Muscle of back (tissue), 11 donors: ENCODE data around the gene HOXA9. TPM values are rescaled to one million over a fixed set of nuclear protein-coding genes. Genes with fewer than 3 reads are reported as not detected.

Experiments used
- DNase-seq, 3 donors: peaks; one replicate each; pipeline versions ENCODE4 v3.0.0 to v3.0.0-alpha.2; 2013
- polyA plus RNA-seq, 10 donors: library from polyadenylated mRNA; unstranded; fragments of 120-200 nt; gene quantifications; one replicate each; pipeline ENCODE4 v1.2.1, GENCODE V29; 2013; ENCODE audit not compliant: insufficient read length in 10 of 10

The HOXA9 gene
- polyA plus RNA-seq, 10 donors: 0.15 to 25.4 (median 6.0) TPM

DNA sequence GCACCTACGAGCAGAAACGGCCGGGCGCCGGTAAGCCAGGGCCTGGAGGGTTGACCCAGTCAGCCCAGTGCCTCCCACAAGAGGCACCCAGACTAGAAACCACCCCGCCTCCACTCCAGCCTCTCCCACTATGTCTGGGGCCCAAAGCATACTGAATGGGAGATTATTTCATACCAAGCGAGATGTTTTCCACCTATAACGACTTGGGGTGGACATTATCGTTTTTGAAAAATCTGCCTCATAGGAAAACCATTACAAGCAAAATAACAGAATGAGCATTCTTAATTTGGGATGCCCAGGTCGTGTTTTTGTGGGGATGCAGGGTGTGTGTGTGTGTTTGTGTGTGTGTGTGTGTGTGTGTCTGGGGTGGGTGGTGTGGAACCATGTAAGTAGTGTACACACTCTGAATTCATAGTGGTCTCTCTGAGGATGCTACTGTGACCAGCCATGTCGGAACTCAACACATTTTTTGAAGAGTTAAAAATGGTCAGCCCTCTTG, 19.4 kb downstream of the HOXA9 start:
- no peak for DNase-seq

DNA sequence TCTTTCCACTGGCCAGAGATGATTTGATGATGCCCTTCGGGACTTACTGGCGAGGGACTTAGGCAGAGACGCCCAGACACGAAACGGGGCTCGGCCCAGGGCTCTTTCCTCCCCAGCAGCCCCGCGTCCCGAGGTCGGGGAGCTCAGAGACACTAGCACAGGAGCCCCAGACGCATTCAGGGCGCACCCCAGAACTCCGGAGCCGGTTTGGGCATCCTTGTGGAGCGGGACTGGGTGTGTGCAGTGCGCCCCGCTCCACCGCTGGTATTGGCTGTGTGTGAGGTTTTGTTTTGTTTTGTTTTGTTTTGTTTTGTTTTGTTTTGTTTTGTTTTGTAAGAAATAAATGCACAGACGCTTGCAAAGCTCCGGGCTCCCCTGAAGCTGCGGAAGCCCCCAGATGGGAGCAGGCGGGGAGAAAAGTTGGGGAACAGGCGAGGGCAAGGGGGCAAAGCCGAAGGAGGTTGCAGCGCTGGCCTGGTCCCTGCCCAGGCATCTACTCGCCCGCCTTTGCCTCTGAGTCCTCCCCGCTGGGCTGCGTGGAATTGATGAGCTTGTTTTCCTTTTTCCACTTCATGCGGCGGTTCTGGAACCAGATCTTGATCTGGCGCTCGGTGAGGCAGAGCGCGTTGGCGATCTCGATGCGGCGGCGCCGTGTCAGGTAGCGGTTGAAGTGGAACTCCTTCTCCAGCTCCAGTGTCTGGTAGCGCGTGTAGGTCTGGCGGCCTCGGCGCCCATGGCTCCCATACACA, 20.0 kb downstream of the HOXA9 start:
- DNase-seq: peak in 1 of 3 donors; percentile 65

DNA sequence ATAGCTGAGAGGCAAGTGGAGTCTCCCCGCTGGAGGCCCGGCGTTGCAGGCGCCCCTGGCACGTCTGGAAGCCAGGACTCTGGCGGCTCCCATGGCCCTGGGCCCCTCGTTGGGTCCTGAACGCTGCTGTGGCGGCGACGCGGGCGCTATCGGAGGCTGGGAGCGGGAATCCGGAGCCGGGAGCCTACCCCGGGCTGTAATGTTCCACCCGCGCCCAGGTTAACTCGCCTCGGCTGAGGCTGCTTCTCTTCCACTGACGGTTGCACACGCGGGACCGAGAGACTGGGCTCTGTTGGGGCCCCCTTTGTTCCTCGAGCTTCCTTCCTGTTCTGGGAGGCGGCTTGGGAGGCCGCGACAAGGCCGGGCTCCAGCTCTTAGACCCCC, 20.6 kb downstream of the HOXA9 start:
- DNase-seq: peak in 1 of 3 donors; percentile 63

DNA sequence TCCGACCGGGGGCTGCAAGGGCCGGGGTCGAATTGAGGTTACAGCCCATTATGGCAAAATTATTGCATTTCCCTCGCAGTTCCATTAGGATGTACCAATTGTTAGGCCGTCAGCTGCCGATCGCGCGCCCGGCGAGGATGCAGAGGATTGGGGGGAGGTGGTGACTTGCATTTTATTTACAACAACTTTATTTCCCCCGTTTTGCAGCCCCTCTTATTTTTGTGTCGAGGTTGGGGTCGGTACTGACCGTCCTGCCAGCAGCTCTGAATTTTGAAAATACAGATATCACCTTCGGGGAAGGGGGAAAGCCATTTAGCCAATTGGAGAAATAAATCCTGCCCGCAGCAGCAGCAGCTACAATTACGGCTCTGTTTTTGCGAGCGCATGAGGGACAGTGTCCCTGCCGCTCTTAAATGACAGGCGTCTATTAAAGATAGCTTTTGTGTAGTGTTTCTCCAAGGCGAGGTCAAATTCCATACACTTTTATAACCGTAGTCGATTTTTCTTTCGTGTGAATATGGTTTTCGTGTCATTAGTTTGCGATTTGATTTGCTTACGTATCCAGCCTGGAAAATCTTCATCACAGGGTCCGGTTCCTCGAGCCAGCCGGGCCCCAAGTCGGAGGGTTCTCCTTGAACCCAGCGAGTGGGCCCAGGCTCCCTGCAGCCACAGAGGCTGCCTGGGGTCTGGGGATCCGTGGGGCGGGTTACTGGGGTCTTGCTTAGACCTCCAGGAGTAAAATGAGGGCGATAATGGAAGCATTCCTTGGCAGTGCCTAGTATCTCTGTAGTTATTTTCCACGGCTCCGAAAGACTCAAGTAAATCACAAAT, 21.2 kb downstream of the HOXA9 start:
- DNase-seq: peak in 1 of 3 donors; percentile 64

DNA sequence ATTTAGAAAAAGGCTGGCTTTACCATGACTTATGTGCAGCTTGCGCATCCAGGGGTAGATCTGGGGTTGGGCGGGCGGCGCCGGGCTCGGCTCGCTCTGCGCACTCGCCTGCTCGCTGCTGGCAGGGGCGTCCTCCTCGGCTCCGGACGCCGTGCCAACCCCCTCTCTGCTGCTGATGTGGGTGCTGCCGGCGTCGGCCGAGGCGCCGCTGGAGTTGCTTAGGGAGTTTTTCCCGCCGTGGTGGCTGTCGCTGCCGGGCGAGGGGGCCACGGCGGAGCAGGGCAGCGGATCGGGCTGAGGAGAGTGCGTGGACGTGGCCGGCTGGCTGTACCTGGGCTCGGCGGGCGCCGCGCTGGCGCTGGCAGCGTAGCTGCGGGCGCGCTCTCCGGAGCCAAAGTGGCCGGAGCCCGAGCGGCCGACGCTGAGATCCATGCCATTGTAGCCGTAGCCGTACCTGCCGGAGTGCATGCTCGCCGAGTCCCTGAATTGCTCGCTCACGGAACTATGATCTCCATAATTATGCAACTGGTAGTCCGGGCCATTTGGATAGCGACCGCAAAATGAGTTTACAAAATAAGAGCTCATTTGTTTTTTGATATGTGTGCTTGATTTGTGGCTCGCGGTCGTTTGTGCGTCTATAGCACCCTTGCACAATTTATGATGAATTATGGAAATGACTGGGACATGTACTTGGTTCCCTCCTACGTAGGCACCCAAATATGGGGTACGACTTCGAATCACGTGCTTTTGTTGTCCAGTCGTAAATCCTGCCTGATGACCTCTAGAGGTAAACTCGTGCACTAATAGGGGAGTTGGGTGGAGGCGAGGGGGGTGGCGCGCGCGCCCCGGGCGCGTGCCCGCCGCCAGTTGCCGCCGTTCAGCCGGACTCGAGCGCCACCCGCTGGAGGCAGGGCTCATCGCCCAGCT, 22.1 kb downstream of the HOXA9 start, which contains the start of gene HOXA5:
Gene HOXA5, minus strand, starts transcription at position 659 of the 927 bp plus-strand sequence. Its CDS starts 74 bp downstream, at position 585.
- DNase-seq: peak; percentile 88 to 89 (median 89)

DNA sequence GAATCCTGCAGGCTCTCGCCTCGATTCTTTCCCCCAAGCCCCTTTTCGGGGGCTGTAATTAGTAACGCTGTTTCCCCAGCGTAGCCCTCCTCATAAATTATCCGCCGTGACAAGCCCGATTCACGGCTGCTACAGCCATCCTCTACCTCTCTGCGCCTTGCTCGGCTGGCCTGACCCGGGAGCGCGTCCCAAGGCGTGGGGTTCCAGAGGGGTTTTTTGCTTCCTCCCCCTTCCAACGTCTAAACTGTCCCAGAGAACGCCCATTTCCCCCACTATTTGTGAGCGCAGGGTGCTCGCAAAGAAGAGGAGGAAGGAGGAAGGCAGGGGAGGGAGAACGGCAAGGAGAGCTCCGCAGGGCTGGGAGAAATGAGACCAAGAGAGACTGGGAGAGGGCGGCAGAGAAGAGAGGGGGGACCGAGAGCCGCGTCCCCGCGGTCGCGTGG, 22.7 kb downstream of the HOXA9 start:
- DNase-seq: no peak

DNA sequence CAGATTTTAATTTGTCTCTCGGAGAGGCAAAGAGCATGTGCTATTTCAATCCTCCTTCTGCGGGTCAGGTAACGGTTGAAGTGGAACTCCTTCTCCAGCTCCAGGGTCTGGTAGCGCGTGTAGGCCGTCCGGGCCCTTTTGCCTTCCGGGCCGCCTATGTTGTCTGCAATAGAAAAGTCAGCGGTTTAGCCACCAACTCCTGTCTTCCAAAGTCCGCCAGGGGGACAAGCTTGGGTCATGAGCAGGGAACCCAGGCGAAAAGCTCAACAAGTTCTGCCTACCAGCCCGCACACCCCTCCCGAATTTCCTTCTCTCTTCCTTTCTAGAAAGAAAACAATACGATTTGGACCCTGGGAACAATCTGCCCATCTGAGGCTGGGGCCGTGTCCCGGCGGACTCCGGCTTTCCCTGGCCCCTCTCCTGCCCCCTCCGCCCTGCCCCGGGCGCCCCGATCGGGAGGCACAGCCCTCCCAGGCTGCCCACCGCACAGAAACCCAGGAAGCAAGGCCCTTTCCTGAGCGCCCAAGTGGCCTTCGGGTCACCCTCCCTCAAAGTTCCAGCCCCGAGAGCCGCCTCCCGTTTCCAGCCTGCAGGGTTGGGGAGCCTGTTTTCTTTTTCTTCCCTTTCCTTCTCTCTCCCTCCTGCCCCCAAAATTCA, 23.3 kb downstream of the HOXA9 start:
- DNase-seq: peak in 1 of 3 donors; percentile 62

DNA sequence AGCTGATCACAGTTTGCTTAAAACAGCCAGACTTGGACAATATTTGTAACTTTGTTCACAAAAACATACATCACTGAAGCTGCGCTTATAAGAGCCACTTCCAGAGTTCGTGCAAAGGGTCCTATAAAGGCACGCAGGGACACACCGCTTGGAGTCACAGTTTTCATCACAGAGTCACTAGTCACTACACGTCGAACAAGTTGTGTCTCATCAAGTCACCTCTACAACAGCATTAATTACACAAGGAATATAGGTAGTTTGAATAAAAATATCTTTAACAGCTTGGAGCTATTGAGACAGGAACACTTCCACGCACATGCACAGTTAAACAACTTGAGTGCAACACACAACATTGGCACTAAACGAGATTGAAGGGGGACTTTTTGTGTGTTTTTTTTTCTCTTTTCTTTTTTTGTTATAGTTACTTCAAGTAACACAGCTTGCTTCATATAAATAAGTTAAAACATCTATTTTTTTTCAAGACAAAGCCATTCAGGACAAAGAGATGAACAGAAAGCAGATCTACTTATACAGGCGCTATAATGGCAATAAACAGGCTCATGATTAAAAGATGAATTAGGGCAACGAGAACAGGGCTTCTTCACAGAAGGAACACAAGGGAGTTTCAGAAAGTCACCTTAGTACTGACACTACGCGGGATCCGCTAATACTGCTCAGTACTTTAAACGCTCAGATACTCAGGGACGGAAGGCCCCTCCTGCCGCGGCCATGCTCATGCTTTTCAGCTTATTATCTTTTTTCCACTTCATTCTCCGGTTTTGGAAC, 24.0 kb downstream of the HOXA9 start:
- DNase-seq: peak in 1 of 3 donors; percentile 46

DNA sequence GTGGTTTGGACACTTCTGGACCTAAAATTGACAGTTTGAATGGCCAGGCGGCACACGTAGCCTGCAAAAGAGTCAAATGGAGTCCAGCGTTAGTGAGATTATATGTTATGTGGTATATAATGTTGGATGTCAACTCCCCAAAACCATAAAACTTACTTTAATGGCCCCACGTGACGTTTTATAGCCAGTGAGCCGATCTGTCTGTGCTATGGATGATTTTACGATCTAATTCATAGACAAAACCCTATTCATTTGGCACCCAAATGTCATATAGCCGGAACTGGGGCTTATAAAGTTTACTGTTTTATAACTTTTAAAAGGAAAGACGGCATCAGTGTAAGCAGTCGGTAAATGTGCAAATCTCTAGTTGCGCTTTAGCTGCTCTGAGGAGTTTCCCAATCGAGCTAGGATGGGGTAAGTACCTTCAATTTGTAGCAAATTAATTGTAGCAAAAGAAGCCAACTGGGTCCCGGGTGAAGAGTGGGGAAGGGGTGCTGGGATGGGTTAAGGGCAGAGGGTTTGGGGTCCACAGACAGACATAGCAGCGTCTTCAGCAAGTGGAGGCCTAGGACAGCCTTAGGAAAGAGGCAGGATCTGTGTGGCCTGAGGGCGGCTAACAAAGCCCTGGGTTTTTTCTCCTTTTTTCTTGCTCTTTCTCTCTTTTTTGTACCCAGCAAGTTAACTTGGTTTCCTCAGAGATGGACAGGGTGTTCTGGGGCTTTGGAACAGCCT, 25.0 kb downstream of the HOXA9 start:
- peak in 1 of 3 donors; percentile 51 for DNase-seq

DNA sequence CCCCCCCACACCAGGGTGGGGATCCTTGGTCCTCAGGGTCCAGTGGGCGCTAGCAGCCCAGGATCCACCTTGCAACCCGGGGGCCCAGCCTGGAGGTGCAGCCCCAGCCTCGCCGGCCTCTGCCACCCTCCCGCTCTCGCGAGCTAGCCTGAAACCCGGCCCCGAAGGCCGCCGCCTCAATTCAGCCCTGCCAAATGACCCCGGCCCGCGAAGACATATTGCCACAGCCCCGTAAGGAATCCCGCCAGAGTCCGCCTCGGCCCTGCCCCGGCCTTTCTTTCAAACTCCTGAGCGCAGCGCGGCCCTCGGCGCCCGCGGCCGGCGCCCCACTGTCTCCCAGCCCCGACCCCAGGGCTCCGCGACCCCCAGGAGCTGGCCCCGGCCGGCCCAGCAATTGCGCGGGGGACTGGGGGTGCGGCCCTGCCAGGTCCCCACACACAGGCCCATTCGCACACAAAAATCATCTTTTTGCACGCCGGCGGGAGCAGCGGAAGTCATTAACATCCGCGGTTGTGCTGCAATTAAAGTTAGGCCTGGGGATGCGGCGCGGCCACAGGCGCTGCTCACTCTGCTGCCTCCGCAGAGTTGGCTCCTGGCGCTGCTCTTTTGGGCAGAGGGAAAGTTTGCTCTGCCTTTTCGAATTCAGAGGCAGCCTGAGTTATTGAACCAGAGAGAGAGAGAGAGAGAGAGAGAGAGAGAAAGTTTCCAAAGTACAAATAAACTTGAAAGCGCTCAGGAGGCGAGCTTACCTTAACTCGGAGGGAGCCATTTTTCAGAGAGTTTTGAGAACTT, 25.8 kb downstream of the HOXA9 start:
- no peak for DNase-seq

DNA sequence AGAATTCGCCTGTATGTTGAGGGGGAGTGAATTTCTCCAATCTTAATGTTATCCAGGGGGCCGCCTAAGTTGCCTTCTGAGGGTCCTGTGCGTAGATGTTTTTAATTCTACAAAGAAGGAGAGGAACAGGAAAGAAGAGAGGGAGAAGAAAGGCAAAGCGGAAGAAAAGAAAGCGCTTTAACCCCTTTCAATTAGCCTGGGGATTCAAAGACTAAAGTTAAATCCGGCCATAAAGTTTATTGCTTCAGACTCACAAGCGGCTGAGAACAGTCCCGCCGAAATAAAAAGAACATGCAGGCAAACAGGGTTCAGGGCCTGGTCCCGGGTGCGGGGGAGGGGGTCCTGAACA, 26.4 kb downstream of the HOXA9 start:
- DNase-seq: no peak

DNA sequence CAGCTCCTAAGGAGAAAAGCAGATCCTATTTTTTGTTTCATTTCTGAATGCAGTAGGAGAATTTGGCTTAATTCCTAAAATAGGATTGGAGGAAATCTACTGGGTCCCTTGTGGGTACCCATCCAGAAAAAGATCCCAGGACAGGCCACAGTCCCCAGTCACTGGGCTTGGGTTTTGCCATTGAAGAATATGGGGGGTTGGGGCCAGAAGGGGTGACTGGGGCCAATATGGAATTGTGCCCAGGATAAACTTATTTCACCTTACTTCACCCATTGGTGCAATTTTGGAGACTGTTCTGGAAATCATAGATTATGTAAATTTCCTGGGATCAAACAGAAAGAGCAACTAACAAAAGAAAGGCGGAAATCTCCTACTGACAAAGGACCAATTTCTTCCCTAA, 26.9 kb downstream of the HOXA9 start:
- DNase-seq: no peak

DNA sequence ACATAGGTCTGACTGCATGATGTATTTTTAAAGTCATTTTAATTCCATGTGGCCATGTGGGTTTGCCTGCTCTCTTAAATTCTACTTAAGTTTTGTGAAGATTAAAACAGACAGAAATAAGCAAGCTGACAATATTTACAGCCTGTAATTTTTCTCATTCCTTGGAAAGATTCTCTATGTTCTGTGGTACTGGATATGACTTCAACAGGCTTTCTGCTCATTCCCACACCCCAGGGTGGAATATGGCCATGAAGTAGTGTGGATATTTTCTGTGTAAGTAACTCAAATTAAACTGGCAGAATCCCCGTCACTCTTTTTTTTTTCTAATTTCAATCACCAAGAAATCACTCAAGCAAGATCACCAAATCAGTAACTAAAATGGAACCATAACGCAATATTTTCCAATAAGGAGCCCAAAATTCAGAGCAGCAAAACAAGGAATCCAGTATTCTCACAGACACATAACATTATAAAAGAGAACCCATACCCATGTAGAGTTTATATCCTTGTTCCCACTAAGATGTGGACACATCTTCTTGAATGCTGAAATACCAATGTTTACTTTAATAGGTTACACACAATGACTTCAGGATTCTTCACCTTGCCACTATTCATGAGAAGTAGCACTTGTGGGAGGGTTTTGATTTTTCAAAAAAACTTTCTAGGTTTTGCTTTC, 27.6 kb downstream of the HOXA9 start:
- no peak for DNase-seq

DNA sequence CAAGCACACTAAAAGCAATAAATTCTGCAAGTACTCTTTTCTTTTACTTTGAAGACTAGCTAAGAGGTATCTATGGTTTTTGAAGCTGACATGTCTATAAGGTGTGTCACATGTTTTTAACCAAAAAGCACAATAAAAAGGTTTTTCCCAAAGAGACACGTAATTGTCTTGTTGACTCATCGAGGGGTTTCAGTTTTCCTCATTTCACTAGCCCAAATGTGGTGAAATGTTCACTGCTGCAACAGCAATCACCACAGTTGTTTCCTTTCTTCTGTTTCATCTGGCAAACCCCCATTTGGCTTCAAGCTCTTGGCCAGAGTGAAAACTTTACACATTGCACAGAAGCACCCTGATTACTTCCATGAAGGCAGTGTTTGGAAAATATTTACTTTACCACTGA, 30.9 kb downstream of the HOXA9 start:
- DNase-seq: peak in 1 of 3 donors; percentile 76

DNA sequence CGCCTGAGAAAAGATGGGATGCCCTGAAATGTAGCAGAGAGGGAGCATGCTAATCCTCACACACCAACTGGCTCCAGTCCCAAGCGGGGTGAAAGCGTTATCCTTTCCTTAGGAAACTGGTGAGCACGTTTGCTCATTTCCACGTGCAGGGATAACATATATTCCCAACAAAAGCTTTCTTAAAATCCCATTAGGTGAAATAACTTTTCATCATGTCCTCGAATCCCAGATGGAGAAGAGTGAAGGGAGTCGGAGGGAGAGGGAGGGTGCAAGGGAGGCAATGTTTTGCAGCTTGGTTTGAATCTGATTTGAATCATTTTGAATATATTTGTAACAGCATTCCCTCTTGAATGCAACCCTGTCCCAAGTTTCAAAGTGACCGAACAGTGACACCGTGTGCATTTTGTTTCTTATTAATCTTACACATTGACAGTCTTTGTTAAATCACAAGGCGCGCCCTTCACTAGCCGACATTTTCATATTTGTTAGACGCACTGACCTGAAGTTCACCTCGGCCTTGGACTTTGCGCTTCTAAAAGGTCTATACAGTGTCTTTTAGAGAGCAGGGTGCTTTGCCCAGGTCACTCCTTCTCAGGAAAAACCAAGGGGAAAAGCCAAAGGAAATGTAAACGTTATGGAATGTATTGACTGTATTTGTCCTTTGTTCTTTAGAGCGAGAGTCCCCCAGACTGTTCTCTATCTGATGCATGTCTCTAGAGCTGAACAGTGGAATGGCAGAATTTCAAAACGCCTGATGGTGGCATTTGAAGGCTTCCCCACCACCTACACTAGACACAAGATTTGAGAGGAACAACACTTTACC, 31.7 kb downstream of the HOXA9 start:
- DNase-seq: no peak

DNA sequence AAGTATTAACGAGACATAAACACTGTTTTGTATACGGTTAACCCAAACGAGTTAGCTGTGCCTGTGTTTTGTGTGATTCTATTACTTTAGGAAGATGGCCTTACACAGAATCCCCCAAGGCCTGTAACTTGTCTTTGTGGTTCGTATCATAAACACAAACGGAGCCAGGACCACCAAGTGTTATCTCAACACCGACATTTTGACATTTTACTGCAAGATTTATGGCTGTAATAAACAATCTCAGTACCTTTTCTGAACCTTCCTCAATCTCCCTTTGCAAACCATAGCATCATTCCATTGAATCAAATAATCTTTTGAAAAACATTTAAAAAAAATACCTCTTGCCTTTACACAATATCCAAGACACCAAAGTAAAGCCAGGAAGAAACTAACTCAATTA, 32.4 kb downstream of the HOXA9 start:
- DNase-seq: no peak

DNA sequence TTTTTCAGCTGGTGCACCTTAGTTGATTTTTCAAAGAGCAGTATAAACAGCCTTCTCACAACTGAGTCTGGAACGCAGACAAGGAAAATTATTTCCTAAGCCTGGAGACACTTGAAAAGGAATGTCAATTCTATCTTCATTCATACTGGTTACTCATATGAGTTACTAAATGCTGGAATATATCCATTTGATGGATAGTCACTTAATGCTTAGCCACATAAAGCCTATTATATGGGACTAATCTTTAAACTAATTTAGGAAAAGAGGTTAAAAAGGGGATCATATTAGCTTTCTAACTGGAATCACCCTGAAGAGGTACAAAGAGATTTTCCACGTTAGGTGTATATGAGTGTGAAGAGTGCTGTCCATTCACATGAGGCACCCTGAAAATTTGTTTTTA, 33.1 kb downstream of the HOXA9 start:
- DNase-seq: no peak
